Bronchial epithelial cell (primary cell): ENCODE data around the gene PDE6A. TPM values are rescaled to one million over a fixed set of nuclear protein-coding genes. Genes with fewer than 3 reads are reported as not detected.

Experiments used
- DNase-seq: peaks from one replicate; pipeline ENCODE4 v3.0.0-alpha.2; 2010; ENCODE audit warnings: low read depth
- FAIRE-seq: peaks from 2 replicates; lab custom pipeline; 2011; peaks lifted over from hg19 to GRCh38; lab: Jason Lieb, UNC
- H3K27me3 ChIP-seq: 2 replicates; pipeline ENCODE4 v1.5.1; 2011; ENCODE audit warnings: low read length; ENCODE audit not compliant: control insufficient read depth, insufficient read depth
- H3K36me3 ChIP-seq: 2 replicates; pipeline ENCODE4 v1.5.1; 2011; ENCODE audit warnings: low read length; ENCODE audit not compliant: control insufficient read depth, insufficient read depth
- H3K4me3 ChIP-seq: 2 replicates; pipeline ENCODE4 v1.5.1; 2011; ENCODE audit warnings: mild to moderate bottlenecking, low read depth, low read length, control low read depth
- CTCF ChIP-seq: IDR thresholded peaks from 2 replicates; pipeline ENCODE4 v1.5.1; 2011; ENCODE audit warnings: mild to moderate bottlenecking, moderate library complexity, low read length, control low read depth, inconsistent platforms; ENCODE audit not compliant: insufficient read depth, severe bottlenecking
- total RNA-seq: library from RNA; depleted of rRNA; stranded (reverse); fragments of >200 nt; gene quantifications from 2 replicates; pipeline ENCODE4 v1.2.1, GENCODE V29; 2014

PDE6A gene
- total RNA-seq, 1 donor from 2014 or later: not detected

DNA sequence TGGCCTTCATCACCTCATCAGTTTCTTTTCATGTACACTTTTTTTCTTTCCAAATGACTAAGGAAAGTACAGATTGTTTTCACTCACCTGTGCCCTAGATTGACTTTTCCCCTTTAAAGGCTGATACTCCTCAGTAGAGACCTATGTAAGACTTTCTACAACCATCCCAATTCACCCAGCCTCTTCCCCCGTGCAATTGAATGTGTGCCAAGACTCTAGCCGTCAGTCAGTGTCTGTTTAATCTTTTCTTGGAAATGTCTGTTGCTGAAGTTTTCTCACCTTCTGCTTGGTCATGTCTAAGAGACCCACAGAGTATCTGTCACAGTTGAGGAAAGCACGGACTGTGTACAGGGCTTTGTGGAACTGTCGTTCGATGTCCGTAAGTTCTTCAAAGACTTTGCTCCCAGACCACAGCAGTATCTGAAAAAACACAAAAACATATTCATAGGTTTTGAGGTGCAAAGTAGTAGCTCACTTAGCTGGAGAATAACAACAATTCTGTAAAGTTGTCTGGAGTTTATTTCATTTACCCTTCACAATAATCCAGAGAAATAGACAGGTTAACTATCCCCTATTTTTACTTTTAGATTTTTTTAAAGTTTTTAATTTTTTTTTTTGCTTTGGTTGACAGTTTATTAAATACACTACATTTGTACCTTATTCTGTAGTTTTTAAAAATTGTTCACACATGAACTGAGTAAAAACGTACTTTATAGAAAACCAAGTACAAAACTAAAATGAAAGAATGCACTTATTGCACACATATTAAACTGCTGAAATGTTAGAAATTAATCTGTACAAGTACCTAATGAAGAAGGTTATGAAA is 13.6 kb downstream of the PDE6A start:
- no peak for TF ChIP-seq CTCF
- H3K27me3 ChIP-seq: no peaks in the 10 kb centered on the region
- no peak for FAIRE-seq
- no peaks in the 10 kb centered on the region for H3K36me3 ChIP-seq
- DNase-seq: no peak
- no peak overlapping the region for H3K4me3 ChIP-seq

GRCh38 chr5:149930043-149930748 is 14.4 kb downstream of the PDE6A start:
- TF ChIP-seq CTCF: no peak
- no peak for FAIRE-seq
- no peak for DNase-seq
- no peaks in the 10 kb centered on the region for H3K27me3 ChIP-seq
- H3K4me3 ChIP-seq: no peak overlapping the region
- no peaks in the 10 kb centered on the region for H3K36me3 ChIP-seq

DNA sequence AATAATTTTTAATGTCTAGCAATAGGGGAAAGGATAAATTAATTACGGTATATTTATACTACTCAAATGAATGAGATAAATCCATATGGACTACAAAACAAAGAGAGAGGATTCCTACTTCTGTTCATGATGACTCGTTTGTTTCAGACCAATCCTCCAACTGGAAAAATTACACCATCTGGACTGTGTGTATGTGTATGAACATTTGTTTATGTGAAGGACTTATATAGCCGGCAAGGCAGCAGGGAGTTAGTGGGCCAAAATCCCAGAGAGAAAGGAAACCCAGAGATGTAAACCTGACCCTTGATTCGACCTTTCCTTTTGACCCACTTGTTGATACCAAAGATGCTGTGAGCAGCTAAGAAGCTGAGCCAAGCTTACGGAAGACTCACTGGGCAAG is 20.1 kb downstream of the PDE6A start:
- H3K36me3 ChIP-seq: no peaks in the 10 kb centered on the region
- H3K27me3 ChIP-seq: no peaks in the 10 kb centered on the region
- no peak for FAIRE-seq
- TF ChIP-seq CTCF: no peak
- no peak overlapping the region for H3K4me3 ChIP-seq
- no peak for DNase-seq

- DNase-seq (no peak), FAIRE-seq (no peak)
- H3K4me3 ChIP-seq: no peak overlapping the region
- no peaks in the 10 kb centered on the region for H3K36me3 ChIP-seq
- TF ChIP-seq CTCF: no peak
- H3K27me3 ChIP-seq: no peaks in the 10 kb centered on the region
Observed at GRCh38 chr5:149922950-149923349, 21.6 kb downstream of the PDE6A start.

DNA sequence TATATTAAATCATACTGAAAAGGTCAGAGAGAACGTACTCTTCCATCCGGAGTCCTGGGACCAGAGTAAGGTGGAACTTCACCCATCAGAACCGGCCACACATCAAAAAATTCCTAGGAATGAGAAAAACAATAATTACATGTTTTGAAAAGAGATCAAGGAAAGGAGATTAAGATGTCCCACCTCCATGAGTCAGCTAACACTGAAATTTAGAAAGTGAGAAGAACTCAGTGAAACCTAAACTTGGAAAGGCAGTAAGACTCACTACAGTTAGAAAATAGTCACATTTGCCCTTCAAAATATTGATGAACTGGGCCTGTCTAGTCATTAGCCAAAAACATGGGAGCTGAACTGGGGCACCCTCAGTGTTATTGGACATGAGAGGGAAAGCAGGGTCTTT is 23.0 kb downstream of the PDE6A start:
- Histone ChIP-seq H3K36me3 (no peaks in the 10 kb centered on the region), H3K27me3 (no peaks in the 10 kb centered on the region), H3K4me3 (no peak overlapping the region)
- no peak for TF ChIP-seq CTCF
- FAIRE-seq: no peak
- DNase-seq: no peak
